HCT116 (cell line): ENCODE results near the gene S100A7. TPM values are rescaled to one million over a fixed set of nuclear protein-coding genes. Genes with fewer than 3 reads are reported as not detected.

ENCODE experiments used
- ATAC-seq: fragments of 200-7000 bp; cut with Tn5 transposase; 2 replicates; pipeline ENCODE4 v1.9.1; 2020; ENCODE audit warnings: mild to moderate bottlenecking, moderate library complexity
- BruUV-seq: library from RNA; stranded (reverse); fragments of 400-500 nt; replicated peaks from 2 replicates; lab custom pipeline; 2021; lab: Mats Ljungman, UMichigan
- CTCF ChIA-PET: fragments of 300-600 bp; sonication (Branson Sonifier 250); formaldehyde crosslinking; loops from one replicate; lab custom pipeline; 2021; ENCODE audit warnings: antibody characterized with exemption; lab: Charles Lee
- POLR2A ChIA-PET: fragments of 300-600, 350-600 bp; sonication (Branson Sonifier 250); formaldehyde crosslinking; loops from one replicate; lab custom pipeline; 2021; ENCODE audit warnings: antibody characterized with exemption; lab: Charles Lee
- RAD21 ChIA-PET, 2 experiments: fragments of 300-600 bp; sonication (Branson Sonifier 250); formaldehyde crosslinking; loops; one replicate each; lab custom pipeline; 2023; ENCODE audit warnings: low total read pairs in 2 of 2; ENCODE audit not compliant: uncharacterized antibody in 2 of 2, unreplicated experiment in 2 of 2, low non-redundant PET in 1 of 2; lab: Charles Lee
- DNase-seq: peaks from one replicate; pipeline ENCODE4 v3.0.0-alpha.2; 2010; ENCODE audit warnings: low read depth, low spot score
- H2AFZ ChIP-seq: fragments of 200-600 bp; shearing (Covaris generic), sonication (generic); 2 replicates; pipeline ENCODE4 v1.6.1; 2017; ENCODE audit warnings: low read depth, mixed run types, mixed read lengths, antibody characterized with exemption, low read length; ENCODE audit not compliant: poor library complexity, severe bottlenecking
- H3K27ac ChIP-seq: 2 replicates; pipeline ENCODE4 v1.5.1; 2012; ENCODE audit warnings: low read depth, low read length
- H3K27me3 ChIP-seq: fragments of 200-600 bp; sonication (generic); 2 replicates; pipeline ENCODE4 v1.6.1; 2016; ENCODE audit warnings: mixed run types, low read length, mixed read lengths; ENCODE audit not compliant: insufficient read depth
- H3K36me3 ChIP-seq, 2 experiments: fragments of 200-500 bp in 1 of 2; fragments of 200-600 bp in 1 of 2; sonication (Bioruptor generic) in 1 of 2; sonication (generic) in 1 of 2; 2 replicates each; pipeline versions ENCODE4 v1.5.1 to v1.6.1; 2014 to 2016; ENCODE audit warnings: low read length in 2 of 2, inconsistent platforms in 1 of 2, mixed read lengths in 1 of 2, mixed run types in 1 of 2; ENCODE audit not compliant: insufficient read depth in 2 of 2, control insufficient read depth in 1 of 2
- H3K4me1 ChIP-seq, 2 experiments: fragments of 200-600 bp in 1 of 2; sonication (generic) in 1 of 2; 2 replicates each; pipeline versions ENCODE4 v1.5.1 to v1.6.1; 2012 to 2017; ENCODE audit warnings: low read length in 2 of 2, inconsistent platforms in 1 of 2, mild to moderate bottlenecking in 1 of 2, mixed read lengths in 1 of 2, mixed run types in 1 of 2, moderate library complexity in 1 of 2; ENCODE audit not compliant: insufficient read depth in 2 of 2, control insufficient read depth in 1 of 2
- H3K4me2 ChIP-seq: fragments of 200-600 bp; sonication (generic); 2 replicates; pipeline ENCODE4 v1.6.1; 2017; ENCODE audit warnings: mixed run types, low read length, mixed read lengths
- H3K4me3 ChIP-seq, 2 experiments: fragments of 200-600 bp in 1 of 2; sonication (generic) in 1 of 2; replicated peaks in 1 of 2; 2 replicates each; pipeline ENCODE4 v1.5.1; 2011 to 2016; ENCODE audit warnings: low read length in 2 of 2, control low read depth in 1 of 2, low read depth in 1 of 2, mild to moderate bottlenecking in 1 of 2, mixed read lengths in 1 of 2, mixed run types in 1 of 2
- H3K79me2 ChIP-seq: fragments of 200-600 bp; sonication (generic); 2 replicates; pipeline ENCODE4 v1.6.1; 2017; ENCODE audit warnings: mild to moderate bottlenecking, mixed run types, low read length, moderate library complexity, mixed read lengths; ENCODE audit not compliant: insufficient read depth
- H3K9ac ChIP-seq: fragments of 200-600 bp; sonication (generic); 2 replicates; pipeline ENCODE4 v1.6.1; 2016; ENCODE audit warnings: low read length, mixed read lengths
- H3K9me2 ChIP-seq: fragments of 200-600 bp; sonication (generic), shearing (Covaris generic); 2 replicates; pipeline ENCODE4 v1.6.1; 2017; ENCODE audit warnings: mixed run types, mild to moderate bottlenecking, moderate library complexity; ENCODE audit not compliant: insufficient read depth
- H3K9me3 ChIP-seq, 2 experiments: fragments of 200-500 bp in 1 of 2; fragments of 200-600 bp in 1 of 2; sonication (Bioruptor generic) in 1 of 2; sonication (generic) in 1 of 2; 2 replicates each; pipeline ENCODE4 v1.6.1; 2014 to 2017; ENCODE audit warnings: low read length in 2 of 2, mixed read lengths in 2 of 2, inconsistent platforms in 1 of 2, low read depth in 1 of 2, mild to moderate bottlenecking in 1 of 2, mixed run types in 1 of 2, moderate library complexity in 1 of 2; ENCODE audit not compliant: control insufficient read depth in 1 of 2, insufficient read depth in 1 of 2
- H4K20me1 ChIP-seq: fragments of 200-600 bp; sonication (generic), shearing (Covaris generic); 2 replicates; pipeline ENCODE4 v1.6.1; 2017; ENCODE audit warnings: mixed run types, mild to moderate bottlenecking, moderate library complexity; ENCODE audit not compliant: insufficient read depth
- CBX3 ChIP-seq: IDR thresholded peaks from 2 replicates; pipeline ENCODE4 v1.6.1; 2012; ENCODE audit warnings: low read depth
- FOSL1 ChIP-seq: IDR thresholded peaks from 2 replicates; pipeline ENCODE4 v1.6.1; 2012; ENCODE audit warnings: low read depth
- MAX ChIP-seq: IDR thresholded peaks from 2 replicates; pipeline ENCODE4 v1.6.1; 2012
- POLR2A ChIP-seq: IDR thresholded peaks from 2 replicates; pipeline ENCODE4 v1.7.0; 2011; ENCODE audit warnings: borderline replicate concordance; ENCODE audit not compliant: insufficient read depth, insufficient read length; ENCODE audit errors: extremely low read depth
- POLR2AphosphoS5 ChIP-seq: IDR thresholded peaks from 2 replicates; pipeline ENCODE4 v1.6.1; 2011; ENCODE audit warnings: mild to moderate bottlenecking, low read depth, low read length, moderate library complexity
- RAD21 ChIP-seq: IDR thresholded peaks from 2 replicates; pipeline ENCODE4 v1.6.1; 2012; ENCODE audit warnings: low read depth, mild to moderate bottlenecking
- SIN3A ChIP-seq: IDR thresholded peaks from 2 replicates; pipeline ENCODE4 v1.6.1; 2012; ENCODE audit warnings: low read depth
- SP1 ChIP-seq: IDR thresholded peaks from 2 replicates; pipeline ENCODE4 v1.6.1; 2012; ENCODE audit warnings: low read depth
- TCF7L2 ChIP-seq: IDR thresholded peaks from 2 replicates; pipeline ENCODE4 v1.7.0; 2011; ENCODE audit warnings: borderline replicate concordance, inconsistent platforms; ENCODE audit not compliant: insufficient read depth, insufficient read length; ENCODE audit errors: extremely low read depth
- ZBTB33 ChIP-seq: IDR thresholded peaks from 2 replicates; pipeline ENCODE4 v1.6.1; 2011; ENCODE audit warnings: mild to moderate bottlenecking, low read length, moderate library complexity; ENCODE audit not compliant: insufficient replicate concordance; ENCODE audit errors: extremely low read depth
- ZFX ChIP-seq: fragments of 450-650 bp; IDR thresholded peaks from 2 replicates; pipeline ENCODE4 v1.6.1; 2017
- intact Hi-C: fragments of 100-400 bp; cut with micrococcal nuclease; formaldehyde crosslinking; loops from 2 replicates; pipeline ENCODE4 v1.10.0; 2022
- total RNA-seq: library from RNA; stranded (reverse); gene quantifications from one replicate; pipeline ENCODE4 v1.2.1, GENCODE V29; 2021; ENCODE audit not compliant: unreplicated experiment

The S100A7 gene
- total RNA-seq, 1 experiment from 2014 or later, result not detected

GRCh38 chr1:153507926-153508583 is 47.6 kb upstream of the S100A7 start:
- Histone ChIP-seq H3K4me1 (peaks cover 23 to 69% of the 10 kb centered on the region in 2 experiments), H3K27ac (no peak overlapping the region)
- intact Hi-C loops, result loop anchor here (5.0 kb wide), 1 partner anchor 479 kb away; the partner anchor contains the start of gene RAB13

GRCh38 chr1:153506831-153507413 is 46.5 kb upstream of the S100A7 start:
- no peak overlapping the region for H2AFZ ChIP-seq

More at GRCh38 chr1:153507926-153508583, 47.6 kb upstream of the S100A7 start:
- TF ChIP-seq CBX3, result no peak
- H3K4me2 ChIP-seq, result peak overlapping the region; percentile 65
- RAD21 ChIA-PET, result no interaction called here
- peak overlapping the region; percentile 47; the same call in 1 of the 2 replicates for H3K9ac ChIP-seq
- no peaks in the 10 kb centered on the region for H3K79me2 ChIP-seq
- CTCF ChIA-PET, result interaction anchor here (0.8 to 1.8 kb wide), 5 partner anchors 8 to 155 kb away, joined by 3 to 5 read pairs (median 4); partner anchors contain the start of gene S100A13
- DNase-seq (no peak), ATAC-seq (no peak)
- POLR2A ChIA-PET, result interaction anchor here (1.0 to 1.4 kb wide), 2 partner anchors 28 to 220 kb away, joined by 3 read pairs; partner anchors contain the start of genes INTS3 and S100A6
- H2AFZ ChIP-seq, result no peak overlapping the region
- H4K20me1 ChIP-seq, result no peaks in the 10 kb centered on the region
- H3K9me3 ChIP-seq, result no peaks in the 10 kb centered on the region
- no peaks in the 10 kb centered on the region for H3K36me3 ChIP-seq
- H3K27me3 ChIP-seq, result no peaks in the 10 kb centered on the region
- no peaks in the 10 kb centered on the region for H3K9me2 ChIP-seq
- no peak overlapping the region for H3K4me3 ChIP-seq
- BruUV-seq, result no TSS peak

More at GRCh38 chr1:153506831-153507413, 46.5 kb upstream of the S100A7 start:
- ATAC-seq (peak; percentile 50), DNase-seq (no peak)
- H3K9me2 ChIP-seq, result no peaks in the 10 kb centered on the region
- CTCF ChIA-PET, result interaction anchor here (0.8 to 1.8 kb wide), 5 partner anchors 9 to 154 kb away, joined by 3 to 4 read pairs (median 4); partner anchors contain the start of gene S100A13
- RAD21 ChIA-PET, result interaction anchor here in 1 of 2 experiments (0.9 kb wide), 1 partner anchor 61 kb away, joined by 3 read pairs; no protein-coding TSS in a partner anchor
- peak overlapping the region; percentile 47 for H3K9ac ChIP-seq
- no TSS peak for BruUV-seq
- H3K4me1 ChIP-seq, result peaks cover 17 to 58% of the 10 kb centered on the region in 2 experiments
- intact Hi-C loops, result loop anchor here (5.0 kb wide), 1 partner anchor 480 kb away; the partner anchor contains the start of gene RAB13
- H3K79me2 ChIP-seq, result no peaks in the 10 kb centered on the region
- H3K36me3 ChIP-seq, result no peaks in the 10 kb centered on the region
- H4K20me1 ChIP-seq, result no peaks in the 10 kb centered on the region
- peak overlapping the region in 1 of 2 experiments; percentile 28; a peak in 1 of 4 replicates for H3K4me3 ChIP-seq
- peak overlapping the region; percentile 23 for H3K27ac ChIP-seq
- no peaks in the 10 kb centered on the region for H3K9me3 ChIP-seq
- no peaks in the 10 kb centered on the region for H3K27me3 ChIP-seq
- TF ChIP-seq FOSL1, result peak; percentile 76
- TF ChIP-seq MAX, result peak; percentile 51; the same call in 1 of the 2 replicates
- TF ChIP-seq POLR2AphosphoS5, result peak; percentile 49
- TF ChIP-seq ZFX, result peak; percentile 52; the same call in 1 of the 2 replicates
- no peak for TF ChIP-seq TCF7L2
- no peak for TF ChIP-seq SIN3A
- no peak for TF ChIP-seq ZBTB33
- no peak for TF ChIP-seq RAD21
- TF ChIP-seq SP1, result peak; percentile 71
- 0 out of 2 replicates have a peak, but pooled peaks have one; percentile 63 for TF ChIP-seq CBX3
- no peak for TF ChIP-seq POLR2A
- POLR2A ChIA-PET, result interaction anchor here (1.3 to 1.5 kb wide), 3 partner anchors 45 to 221 kb away, joined by 3 to 4 read pairs (median 3); partner anchors contain the start of gene INTS3
- peak overlapping the region; percentile 65 for H3K4me2 ChIP-seq
